ENCODE measurements around the gene CALY.
"Not testable (repeated sequence)": the region's sequence is repeated elsewhere in the genome, so short reads cannot be mapped to it uniquely, and the experiment has no call there.

CALY gene, protein sequence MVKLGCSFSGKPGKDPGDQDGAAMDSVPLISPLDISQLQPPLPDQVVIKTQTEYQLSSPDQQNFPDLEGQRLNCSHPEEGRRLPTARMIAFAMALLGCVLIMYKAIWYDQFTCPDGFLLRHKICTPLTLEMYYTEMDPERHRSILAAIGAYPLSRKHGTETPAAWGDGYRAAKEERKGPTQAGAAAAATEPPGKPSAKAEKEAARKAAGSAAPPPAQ

DNA sequence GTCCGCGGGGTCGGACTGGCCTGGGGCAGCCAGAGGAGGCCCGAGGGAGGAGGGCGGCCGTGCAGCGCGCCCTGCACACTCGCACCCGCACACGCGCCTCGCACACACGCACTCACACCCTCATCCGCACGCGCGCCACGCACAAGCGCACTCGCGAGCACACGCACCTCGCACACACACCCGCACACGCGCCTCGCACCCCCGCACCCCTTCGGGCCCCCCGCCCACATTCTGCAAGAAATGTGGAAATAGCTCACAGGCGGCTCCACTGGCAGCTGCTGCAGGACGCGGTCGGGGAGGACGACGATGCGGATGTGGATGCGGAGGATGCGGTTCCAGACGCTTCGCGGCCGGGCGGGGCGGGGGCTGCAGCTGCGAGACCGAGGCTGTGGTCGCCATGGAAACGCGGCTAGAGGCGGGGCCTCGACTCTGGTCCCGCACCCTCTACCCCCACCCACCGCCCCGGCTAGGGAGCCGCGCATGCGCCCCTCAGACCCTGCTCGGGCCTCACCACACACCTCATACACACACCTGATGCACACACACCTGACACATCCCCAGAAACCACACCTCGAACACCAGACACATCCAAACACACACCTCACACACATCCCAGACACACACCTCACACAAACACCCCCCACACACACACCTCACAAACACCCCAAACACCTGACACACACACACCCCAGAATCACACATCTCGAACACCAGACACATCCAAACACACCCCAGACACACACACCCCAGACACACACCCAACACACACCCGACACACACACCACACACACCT is at the start of gene CALY:
CALY (minus strand) TSS at position 320 of the 793 bp plus-strand sequence. CDS start 7,907 bp downstream, outside the sequence.
- peak; percentile 46 for DNase-seq

DNA sequence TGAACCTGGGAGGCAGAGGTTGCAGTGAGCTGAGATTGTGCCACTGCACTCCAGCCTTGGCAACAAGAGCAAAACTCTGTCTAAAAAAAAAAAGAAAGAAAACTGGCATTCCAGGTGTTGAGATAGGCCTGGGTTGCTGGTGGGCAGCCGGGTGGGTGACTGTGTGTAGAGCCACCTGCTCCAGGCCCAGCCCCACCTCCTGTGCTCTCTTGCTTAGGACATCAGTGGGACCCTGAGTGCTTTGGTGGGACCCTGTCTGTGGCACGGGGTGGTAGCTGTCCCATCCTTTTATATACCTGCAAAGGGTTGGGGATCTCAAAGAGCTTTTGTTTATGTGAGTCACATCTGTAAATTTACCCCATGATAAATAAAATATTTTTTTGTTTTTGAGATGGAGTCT is 48.5 kb upstream of the CALY start:
- DNase-seq, result no peak

DNA sequence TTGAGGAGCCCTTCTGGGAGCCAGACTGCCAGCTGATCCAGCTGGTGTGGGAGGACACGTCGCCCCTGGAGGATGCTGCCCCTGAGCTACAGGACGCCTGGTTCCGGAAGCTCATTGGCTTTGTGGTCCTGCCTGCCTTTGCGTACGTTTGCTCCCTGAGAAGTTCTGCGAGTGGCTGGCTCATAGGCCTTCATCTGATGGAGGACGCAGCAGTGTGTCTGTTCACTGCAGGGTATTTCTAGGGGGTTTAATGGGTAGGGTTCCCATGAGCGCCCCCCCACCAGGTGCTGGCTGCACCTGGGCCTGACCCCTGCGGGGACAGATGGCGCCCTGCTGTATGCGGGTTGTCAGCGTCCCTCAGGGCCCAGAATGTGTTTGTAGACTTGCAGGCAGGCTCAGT is 47.4 kb upstream of the CALY start:
- DNase-seq, result no peak

DNA sequence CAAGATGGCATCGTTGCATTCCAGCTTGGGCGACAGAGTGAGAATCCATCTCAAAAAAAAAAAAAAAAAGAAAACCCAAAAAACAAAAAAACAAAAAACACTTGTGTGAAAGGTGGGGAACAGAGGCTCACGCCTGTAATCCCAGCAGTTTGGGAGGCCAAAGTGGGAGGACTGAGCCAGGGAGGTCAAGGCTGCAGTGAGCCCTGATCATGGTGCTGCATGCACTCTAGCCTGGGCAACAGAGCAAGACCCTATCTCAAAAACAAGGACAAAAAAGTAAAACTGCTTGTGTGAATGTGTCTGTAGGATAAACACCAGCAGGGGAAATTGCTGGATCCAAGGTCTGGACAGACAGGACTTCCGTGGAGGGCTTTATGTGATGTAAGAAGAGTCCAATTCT is 46.9 kb upstream of the CALY start:
- no peak for DNase-seq

DNA sequence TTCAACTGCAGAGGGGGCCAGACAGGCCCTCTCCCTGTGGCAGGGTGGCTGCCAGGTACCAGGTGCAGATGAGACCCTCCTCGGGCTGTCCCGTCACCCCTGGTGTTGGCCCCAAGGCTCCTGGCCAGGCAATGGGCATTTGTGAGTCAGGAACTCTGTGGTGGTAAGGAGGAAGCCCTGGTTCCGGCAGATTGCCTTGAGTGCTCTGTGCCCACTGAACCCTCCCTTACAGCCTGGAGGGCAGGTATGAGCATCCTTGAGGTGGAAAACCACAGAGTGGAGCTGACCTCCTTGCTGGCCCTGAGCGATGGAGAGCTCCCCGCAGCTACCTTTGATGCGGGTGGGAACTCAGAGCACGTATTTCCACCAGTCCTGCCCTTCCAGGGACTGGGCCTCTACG is 44.3 kb upstream of the CALY start:
- no peak for DNase-seq

DNA sequence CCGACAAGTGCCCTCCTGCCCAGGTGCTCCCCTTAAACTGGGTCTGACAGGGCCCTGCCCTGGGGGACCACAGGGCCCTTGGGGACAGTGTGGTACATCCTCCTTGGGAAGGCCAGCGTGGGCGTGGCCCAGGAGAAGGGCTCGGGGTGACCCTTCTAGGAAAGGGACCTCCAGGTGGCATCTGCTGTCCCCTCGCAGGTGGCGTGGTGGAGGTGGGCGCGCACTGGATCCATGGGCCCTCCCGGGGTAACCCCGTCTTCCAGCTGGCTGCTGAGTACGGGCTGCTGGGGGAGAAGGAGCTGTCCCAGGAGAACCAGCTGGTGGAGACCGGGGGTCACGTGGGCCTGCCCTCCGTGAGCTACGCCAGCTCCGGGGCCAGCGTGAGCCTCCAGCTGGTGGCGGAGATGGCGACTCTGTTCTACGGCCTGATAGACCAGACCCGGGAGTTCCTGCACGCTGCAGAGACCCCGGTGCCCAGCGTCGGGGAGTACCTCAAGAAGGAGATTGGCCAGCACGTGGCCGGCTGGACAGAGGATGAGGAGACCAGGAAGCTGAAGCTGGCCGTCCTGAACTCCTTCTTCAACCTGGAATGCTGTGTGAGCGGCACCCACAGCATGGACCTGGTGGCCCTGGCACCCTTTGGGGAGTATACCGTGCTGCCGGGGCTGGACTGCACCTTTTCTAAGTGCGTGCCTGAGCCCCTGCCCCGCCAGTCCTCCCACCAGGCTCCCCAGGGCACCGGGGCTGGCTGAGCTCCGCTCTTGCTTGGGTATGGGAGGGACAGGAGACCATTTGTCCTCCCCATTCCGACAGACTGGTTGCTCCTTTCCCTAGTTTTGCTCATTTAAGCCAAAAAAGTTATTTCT is 43.3 kb upstream of the CALY start:
- no peak for DNase-seq

DNA sequence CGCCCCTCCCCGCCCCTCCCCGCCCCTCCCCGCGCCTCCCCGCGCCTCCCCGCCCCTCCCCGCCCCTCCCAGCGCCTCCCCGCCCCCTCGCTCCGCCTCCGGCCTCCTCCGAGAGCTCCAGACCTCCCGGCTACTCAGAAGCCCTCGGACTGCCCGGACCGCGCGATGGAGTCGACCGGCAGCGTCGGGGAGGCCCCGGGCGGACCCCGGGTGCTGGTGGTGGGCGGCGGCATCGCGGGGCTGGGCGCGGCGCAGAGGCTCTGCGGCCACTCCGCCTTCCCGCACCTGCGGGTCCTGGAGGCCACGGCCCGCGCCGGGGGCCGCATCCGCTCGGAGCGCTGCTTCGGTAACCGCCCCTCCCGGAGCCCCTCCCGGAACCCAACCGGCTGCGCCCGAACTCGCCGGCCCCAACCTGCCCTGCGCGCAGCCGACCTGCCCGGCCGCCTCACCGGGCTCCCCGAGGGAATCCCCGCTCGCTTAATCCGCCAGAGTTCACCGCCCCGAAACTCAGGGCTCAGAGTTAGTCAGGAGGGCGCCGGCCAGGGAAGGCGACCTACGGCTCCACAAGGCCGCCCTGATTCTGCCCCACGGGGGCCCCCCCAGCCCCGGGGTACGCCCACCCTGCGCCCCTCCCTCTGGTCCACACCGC is 42.6 kb upstream of the CALY start, which contains the start of gene PAOX:
PAOX (plus strand) TSS at position 111 of the 649 bp plus-strand sequence; CDS start at position 166, 55 bp downstream.
- DNase-seq, result peak; percentile 40

DNA sequence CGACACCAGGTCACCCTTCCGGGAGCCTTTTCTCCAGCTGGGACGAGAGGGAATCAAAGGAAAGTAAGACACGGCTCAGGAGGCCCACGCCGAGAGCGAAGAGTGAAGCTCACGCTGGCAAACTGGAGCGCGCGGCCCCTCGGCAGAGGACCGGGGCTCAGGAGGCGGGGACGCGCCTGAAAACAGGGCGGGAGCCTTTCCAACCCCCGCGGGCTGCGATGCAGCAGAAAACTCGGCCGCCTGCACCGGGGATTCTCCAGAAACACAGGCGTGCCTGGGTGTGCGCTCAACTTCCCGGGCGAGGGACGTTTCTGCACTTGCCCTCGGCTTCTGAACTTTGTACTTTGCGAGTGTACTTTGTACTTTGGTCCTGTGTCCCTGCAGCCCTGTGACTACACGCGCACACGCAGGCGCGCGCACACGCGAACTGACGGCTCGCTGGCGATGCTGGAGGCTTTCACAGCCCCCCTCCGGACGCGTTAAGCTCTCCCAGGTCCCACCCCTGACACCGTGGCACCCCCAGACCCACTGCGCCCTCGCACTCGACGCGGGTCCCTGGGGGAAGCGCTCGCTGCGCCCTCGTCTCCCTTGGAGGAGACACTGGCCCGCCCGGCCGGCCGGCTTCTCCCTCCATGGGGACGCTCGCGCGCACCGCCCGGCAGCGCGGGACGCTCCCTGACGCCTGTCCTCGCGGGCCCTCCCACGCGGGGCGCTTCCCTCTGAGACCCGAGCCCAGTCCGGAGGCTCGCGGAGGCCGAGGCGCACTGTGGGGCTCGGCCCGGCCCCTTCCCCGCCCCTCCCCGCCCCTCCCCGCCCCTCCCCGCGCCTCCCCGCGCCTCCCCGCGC is 41.8 kb upstream of the CALY start:
- peak; percentile 49 for DNase-seq

DNA sequence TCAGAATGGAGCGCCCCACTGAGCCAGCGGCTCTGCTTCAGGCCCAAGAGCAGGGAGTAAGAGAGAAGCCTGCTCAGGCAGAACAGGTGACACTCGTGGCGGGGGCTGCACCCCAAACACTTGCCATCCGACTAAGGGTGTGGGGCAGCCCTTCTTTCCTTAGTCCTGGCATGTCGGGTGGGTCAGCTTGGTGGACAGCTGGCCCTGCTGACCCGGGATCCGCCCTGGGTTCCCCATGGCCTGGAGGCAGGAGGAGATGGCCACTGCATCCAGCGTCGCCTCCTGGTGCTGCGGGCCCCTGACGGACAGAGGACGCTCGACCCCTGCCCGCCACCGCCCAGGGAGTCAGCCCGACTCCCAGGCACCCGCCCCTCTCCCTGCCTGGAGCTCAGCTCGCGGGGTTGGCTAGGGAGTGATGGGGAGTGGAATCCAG is 41.1 kb upstream of the CALY start:
- DNase-seq, result no peak

DNA sequence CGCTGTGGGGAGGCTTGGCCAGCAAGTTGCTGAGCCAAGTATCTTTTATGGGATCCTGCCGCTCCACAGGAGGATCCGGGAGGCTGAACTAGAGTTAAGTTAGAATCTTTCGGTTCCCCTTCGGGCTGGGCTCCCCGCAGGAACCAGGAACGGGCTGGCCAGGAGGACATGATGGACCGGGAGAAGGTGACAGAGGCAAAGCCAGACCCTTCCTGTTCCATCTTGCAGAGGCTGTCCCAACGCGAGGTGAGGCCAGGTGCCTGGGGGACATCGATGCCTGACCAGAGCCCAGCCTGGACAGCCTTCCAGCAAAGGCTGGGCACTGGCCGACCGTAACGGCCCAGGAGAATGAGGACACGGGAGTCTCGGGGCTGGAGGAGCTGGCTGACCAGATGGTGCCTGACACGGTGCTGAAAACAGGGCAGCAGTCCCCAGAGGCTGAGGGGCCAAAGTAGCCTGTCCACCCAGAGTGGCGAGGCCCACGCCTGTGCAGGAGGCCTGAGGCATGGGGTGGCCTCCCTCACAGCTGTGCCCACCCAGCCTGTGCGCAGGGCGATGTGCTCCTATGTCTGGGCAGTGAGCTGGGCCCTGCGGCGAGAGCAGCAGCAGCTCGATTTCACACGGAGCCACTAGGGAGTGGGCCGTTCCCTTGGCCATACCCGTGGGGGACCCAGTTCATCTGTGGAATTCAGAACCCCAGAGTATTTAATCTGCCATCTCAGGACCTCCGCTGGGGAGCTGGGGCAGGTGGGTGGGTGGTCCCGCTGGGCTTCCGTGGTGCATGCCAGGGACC is 40.5 kb upstream of the CALY start:
- no peak for DNase-seq

DNA sequence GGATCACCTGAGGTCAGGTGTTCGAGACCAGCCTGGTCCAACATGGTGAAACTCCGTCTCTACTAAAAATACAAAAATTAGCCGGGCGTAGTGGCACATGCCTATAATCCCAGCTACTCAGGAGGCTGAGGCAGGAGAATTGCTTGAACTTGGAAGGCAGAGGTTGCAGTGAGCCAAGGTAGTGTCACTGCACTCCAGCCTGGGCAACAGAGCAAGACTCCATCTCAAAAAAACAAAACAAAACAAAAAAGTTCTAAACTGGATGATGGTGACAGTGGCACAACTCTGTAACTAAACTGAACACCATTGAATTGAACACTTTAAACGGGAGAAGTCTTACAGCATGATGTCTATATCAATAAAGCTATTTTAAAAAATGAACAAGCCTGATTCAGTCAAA is 39.5 kb upstream of the CALY start:
- DNase-seq, result not testable (repeated sequence)

DNA sequence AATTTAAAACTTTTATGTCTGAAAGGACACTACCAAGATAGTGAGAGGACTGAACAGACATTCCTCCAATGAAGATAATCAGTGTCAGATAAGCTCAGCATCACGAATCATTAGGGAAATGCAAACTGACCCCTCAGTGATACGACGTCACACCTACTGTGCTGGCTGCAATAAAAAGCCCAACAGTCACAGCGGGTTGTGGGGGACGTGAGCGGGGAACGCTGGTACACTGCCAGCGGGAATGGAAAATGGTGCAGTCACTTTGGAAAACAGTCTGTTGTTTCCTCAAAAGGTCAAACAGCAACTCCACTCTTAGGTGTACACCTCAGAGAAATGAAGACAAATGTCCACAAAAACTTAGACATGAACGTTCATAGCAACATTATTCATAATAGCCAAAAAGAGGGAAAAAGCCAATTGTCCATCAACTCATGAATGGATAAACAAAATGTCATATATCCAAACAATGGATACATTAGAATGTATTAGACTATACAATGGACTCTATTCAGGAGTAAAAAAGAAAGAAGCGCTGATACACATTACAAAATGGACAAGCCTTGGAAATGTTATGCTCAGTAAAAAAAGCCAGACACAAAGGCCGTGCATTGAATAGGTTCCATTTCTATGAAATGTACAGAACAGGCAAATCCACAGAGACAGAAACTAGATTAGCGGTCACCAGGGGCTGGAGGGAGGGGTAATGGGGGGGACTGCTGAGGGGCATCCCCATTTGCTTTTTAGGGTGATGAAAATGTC is 38.8 kb upstream of the CALY start:
- no peak for DNase-seq

DNA sequence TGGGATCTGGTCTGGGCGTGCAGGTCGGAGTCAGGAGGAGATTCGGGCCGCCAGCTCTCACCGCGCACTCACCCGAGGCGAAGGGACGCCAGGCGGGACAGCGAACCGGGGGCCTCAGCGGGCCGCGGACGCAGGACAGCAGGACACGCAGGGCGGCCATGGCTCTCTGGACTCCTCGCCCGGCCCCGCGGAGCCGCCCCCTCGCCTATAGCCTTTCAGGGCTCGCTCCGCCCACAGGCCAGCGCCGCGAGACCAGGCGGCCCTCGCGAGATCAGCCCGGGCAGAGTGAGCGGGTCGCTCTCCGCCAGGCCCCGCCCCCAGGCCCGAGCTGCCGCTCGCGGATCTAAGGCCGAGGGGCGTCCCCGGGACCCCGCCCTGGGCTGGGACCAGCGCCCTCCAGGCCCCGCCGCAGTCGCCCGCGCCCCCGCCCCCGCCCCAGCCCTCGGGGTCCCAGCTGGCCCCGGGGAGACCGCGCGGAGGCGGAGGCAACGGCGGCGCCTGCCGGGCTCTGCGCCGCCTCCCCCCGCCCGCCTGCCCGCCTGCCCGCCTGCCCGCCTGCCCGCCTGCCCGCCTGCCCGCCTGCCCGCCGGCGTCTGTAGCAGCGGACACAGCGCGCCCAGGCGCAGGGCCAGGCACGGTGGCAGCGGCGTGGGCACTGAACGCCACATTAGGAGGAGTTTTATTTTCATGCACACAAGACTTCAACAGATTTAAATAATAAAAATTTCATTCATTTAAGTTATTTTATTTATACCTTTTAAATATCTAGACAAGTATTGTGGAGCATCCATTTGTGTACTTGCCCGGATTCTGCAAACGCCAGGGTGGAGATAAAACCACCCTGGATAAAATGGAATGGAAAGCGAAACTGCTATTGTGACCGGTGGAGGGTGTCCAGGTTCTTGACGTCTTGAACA is 36.7 kb upstream of the CALY start, which contains the start of gene ECHS1:
ECHS1 (minus strand) TSS at position 181 of the 917 bp plus-strand sequence; CDS start at position 160, 21 bp downstream.
- peak; percentile 94 for DNase-seq

DNA sequence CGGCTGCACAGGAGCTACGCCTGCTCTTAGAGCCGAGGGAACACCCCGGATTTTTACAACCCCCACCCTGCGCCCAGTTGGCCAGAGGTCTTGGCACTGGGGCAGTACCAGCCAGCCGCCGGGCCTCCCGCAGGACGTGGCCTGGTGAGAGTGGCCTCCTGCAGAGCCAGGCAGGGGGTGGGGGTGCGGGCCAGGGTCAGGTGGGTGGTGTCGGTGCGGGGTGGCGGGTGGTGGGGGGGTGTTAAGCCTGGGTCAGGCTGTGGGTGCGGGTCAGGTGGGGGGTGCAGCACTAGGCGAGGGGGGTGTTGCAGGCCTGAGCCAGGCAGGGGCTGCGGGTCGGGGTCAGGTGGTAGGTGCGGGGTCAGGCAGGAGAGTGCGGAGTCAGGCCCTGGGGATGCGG is 35.8 kb upstream of the CALY start:
- no peak for DNase-seq

DNA sequence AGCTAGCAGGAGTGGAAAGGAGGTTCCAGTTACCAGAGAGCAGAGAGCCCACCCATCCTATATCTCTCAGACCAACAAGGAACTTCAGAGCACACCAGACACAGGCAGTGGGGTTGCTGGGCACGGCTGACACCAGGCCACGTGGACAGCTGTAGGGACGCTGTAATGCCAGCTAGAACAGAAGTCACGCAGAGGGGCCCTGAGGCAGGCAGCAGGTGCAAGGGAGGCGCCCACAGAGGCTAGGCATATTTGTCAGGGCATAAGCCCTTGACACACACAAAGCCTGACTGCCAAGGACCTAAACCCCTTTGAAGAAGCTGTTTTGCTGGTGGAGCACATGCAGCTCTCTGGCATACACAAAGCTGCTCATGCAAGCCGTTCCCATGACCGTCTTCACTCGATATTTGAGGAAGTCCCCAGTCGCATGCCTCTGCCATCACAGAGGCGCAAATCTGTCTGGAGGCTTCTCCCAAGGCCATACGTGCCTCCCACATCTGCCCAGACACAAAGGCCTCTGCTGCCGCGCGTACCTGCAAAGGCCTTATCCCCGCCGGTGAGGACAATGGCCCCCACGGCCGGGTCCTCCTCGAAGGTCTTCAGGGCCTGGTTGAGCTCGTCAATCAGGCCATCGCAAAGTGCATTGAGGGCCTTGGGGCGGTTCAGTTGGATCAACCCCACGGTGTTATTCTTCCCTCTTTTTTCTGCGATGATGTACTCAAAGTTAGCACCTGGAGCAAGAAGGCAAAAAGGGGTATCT is 33.5 kb upstream of the CALY start:
- DNase-seq, result no peak

DNA sequence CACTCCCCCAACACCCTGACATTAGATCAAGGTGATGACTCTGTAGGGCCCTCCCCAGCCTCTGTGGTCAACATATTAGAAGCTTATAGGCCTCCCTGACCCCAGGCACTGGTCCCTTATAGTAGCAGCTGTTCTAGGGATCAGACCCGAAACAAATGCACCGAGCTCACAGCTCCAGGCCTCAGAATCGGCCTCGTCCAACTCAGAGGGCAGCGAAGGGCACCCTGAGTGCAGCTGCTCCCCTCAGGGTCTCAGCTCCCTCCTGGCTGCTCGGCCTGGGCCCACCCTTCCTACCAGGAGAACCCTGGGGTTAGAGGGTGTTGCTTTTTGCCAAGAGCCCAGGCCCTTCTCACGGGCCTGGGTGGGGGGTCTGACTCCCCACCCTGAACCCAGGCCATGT is 31.5 kb upstream of the CALY start:
- no peak for DNase-seq

DNA sequence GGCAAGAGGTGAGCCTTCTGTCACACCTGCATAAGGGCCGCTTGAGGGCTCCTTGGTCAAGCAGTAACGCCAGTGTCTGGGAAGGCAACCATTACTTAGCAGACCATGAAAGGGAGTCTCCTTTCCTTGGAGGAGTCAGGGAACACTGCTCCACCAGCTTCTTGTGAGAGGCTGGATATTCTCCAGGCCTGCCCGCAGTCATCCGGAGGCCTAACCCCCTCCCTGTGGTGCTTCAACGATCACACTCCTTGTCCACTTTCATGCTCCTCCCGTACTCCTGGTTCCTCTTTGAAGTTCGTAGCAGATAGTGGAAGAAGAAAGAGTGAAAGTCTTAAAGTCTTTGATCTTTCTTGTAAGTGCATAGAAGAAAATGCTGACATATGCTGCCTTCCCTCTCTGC is 30.8 kb upstream of the CALY start:
- DNase-seq, result not testable (repeated sequence)

DNA sequence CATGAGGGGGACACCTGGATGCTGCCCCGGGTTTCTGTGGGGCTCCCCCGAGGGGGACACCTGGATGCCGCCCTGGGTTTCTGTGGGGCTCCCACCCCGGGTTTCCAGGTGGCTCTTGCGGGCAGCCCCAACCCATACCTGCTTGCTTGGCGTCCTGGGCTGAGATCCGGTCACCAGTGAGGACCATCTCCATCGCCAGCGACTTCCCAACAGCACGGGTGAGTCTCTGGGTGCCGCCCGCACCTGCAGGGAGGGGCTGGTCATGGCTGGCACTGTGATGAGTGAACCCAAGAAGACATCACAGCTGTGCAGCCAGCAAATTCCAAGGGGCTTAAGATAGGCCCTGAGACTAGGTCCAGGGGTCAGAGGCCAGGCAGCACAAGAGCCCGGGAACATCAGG is 30.1 kb upstream of the CALY start:
- no peak for DNase-seq

Data from NCI-H82 (cell line).